WTC11 (cell line): Measurements from ENCODE around the gene COX19. TPM values are rescaled to one million over a fixed set of nuclear protein-coding genes. Genes with fewer than 3 reads are reported as not detected.

ENCODE experiments used
- ATAC-seq: fragments of 200-7000 bp; cut with Tn5 transposase; 2 replicates; pipeline ENCODE4 v1.10.0; 2021; ENCODE audit warnings: mild to moderate bottlenecking, moderate library complexity
- CTCF ChIA-PET: fragments of 300-600 bp; sonication (Branson Sonifier 250); formaldehyde crosslinking; loops from one replicate; lab custom pipeline; 2021; ENCODE audit warnings: antibody characterized with exemption; lab: Charles Lee
- POLR2A ChIA-PET: fragments of 350-600 bp; sonication (Branson Sonifier 250); formaldehyde crosslinking; loops from one replicate; lab custom pipeline; 2021; ENCODE audit warnings: antibody characterized with exemption; lab: Charles Lee
- DNase-seq: peaks from one replicate; pipeline ENCODE4 v3.0.0; 2021; ENCODE audit warnings: low spot score
- H3K27ac Mint-ChIP-seq: 2 replicates; pipeline ENCODE4 v1.8.0; 2021; ENCODE audit warnings: mixed read lengths
- H3K27me3 Mint-ChIP-seq: 2 replicates; pipeline ENCODE4 v1.8.0; 2021; ENCODE audit warnings: low read depth, mild to moderate bottlenecking, moderate library complexity, mixed read lengths
- H3K36me3 Mint-ChIP-seq: 2 replicates; pipeline ENCODE4 v1.8.0; 2021; ENCODE audit warnings: mixed read lengths
- H3K4me1 Mint-ChIP-seq: 2 replicates; pipeline ENCODE4 v1.8.0; 2022; ENCODE audit warnings: mixed read lengths
- H3K4me3 Mint-ChIP-seq: 2 replicates; pipeline ENCODE4 v1.8.0; 2021; ENCODE audit warnings: mild to moderate bottlenecking, moderate library complexity, mixed read lengths
- H3K9me3 Mint-ChIP-seq: 2 replicates; pipeline ENCODE4 v1.8.0; 2021; ENCODE audit warnings: mixed read lengths
- ATF2 ChIP-seq: sonication (generic); formaldehyde crosslinking; IDR thresholded peaks from 2 replicates; pipeline ENCODE4 v1.8.1; 2022; ENCODE audit warnings: low read depth, missing genetic modification reagents, borderline replicate concordance
- CDX4 ChIP-seq: fragments of 250-450 bp; sonication (Bioruptor Pico); IDR thresholded peaks from 2 replicates; pipeline ENCODE4 v1.9.0; 2021; ENCODE audit warnings: moderate library complexity, mild to moderate bottlenecking, inconsistent platforms, borderline replicate concordance
- ELF4 ChIP-seq: sonication (generic); formaldehyde crosslinking; IDR thresholded peaks from 2 replicates; pipeline ENCODE4 v1.8.1; 2022; ENCODE audit warnings: low read depth, mild to moderate bottlenecking, moderate library complexity, missing genetic modification reagents
- GTF2I ChIP-seq: fragments of 250-450 bp; sonication (Bioruptor Pico); conservative IDR thresholded peaks from 2 replicates; pipeline ENCODE4 v1.4.0; 2021; ENCODE audit warnings: mild to moderate bottlenecking
- MYBL2 ChIP-seq: sonication (generic); formaldehyde crosslinking; IDR thresholded peaks from 2 replicates; pipeline ENCODE4 v1.8.1; 2023; ENCODE audit warnings: mild to moderate bottlenecking, moderate library complexity, missing genetic modification reagents
- NFYB ChIP-seq: sonication (generic); formaldehyde crosslinking; conservative IDR thresholded peaks from 2 replicates; pipeline ENCODE4 v1.8.0; 2022; ENCODE audit warnings: low read depth, missing genetic modification reagents
- PRDM15 ChIP-seq: sonication (generic); formaldehyde crosslinking; IDR thresholded peaks from 2 replicates; pipeline ENCODE4 v1.8.0; 2022; ENCODE audit warnings: missing genetic modification reagents
- RORB ChIP-seq: fragments of 250-450 bp; sonication (Bioruptor Pico); IDR thresholded peaks from 2 replicates; pipeline ENCODE4 v1.9.0; 2021; ENCODE audit warnings: mild to moderate bottlenecking
- SMAD3 ChIP-seq: sonication (generic); formaldehyde crosslinking; IDR thresholded peaks from 2 replicates; pipeline ENCODE4 v1.8.0; 2022; ENCODE audit warnings: missing genetic modification reagents, mild to moderate bottlenecking, borderline replicate concordance
- STAT6 ChIP-seq: sonication (generic); formaldehyde crosslinking; conservative IDR thresholded peaks from 2 replicates; pipeline ENCODE4 v1.8.1; 2023; ENCODE audit warnings: mild to moderate bottlenecking, low read depth, missing genetic modification reagents, moderate library complexity
- USF2 ChIP-seq: sonication (generic); formaldehyde crosslinking; IDR thresholded peaks from 2 replicates; pipeline ENCODE4 v1.8.1; 2023; ENCODE audit warnings: mild to moderate bottlenecking, missing genetic modification reagents, moderate library complexity
- ZBTB21 ChIP-seq: sonication (generic); formaldehyde crosslinking; IDR thresholded peaks from 2 replicates; pipeline ENCODE4 v1.8.1; 2023; ENCODE audit warnings: mild to moderate bottlenecking, missing genetic modification reagents, borderline replicate concordance
- ZMAT4 ChIP-seq: fragments of 250-450 bp; sonication (Bioruptor Pico); IDR thresholded peaks from 2 replicates; pipeline ENCODE4 v1.9.0; 2021; ENCODE audit warnings: mild to moderate bottlenecking
- ZNF138 ChIP-seq: sonication (generic); formaldehyde crosslinking; conservative IDR thresholded peaks from 2 replicates; pipeline ENCODE4 v1.8.1; 2022; ENCODE audit warnings: mild to moderate bottlenecking, moderate library complexity, missing genetic modification reagents
- ZNF232 ChIP-seq: sonication (generic); formaldehyde crosslinking; IDR thresholded peaks from 2 replicates; pipeline ENCODE4 v1.8.0; 2022; ENCODE audit warnings: mild to moderate bottlenecking, missing genetic modification reagents
- ZNF281 ChIP-seq: sonication (generic); formaldehyde crosslinking; IDR thresholded peaks from 2 replicates; pipeline ENCODE4 v1.8.0; 2023; ENCODE audit warnings: mild to moderate bottlenecking, missing genetic modification reagents
- ZNF671 ChIP-seq: fragments of 250-450 bp; sonication (Bioruptor Pico); IDR thresholded peaks from 2 replicates; pipeline ENCODE4 v1.8.0; 2021; ENCODE audit warnings: mild to moderate bottlenecking
- total RNA-seq: library from RNA; stranded (reverse); gene quantifications from 3 replicates; pipeline ENCODE4 v1.2.3, GENCODE V29; 2021

The COX19 gene
- total RNA-seq, 1 experiment from 2014 or later: 13.2 TPM

GRCh38 chr7:1024331-1024841 lies 49.0 kb upstream of the COX19 start (continued):
- TF ChIP-seq ZMAT4 (no peak), NFYB (no peak), ZNF138 (CRISPR knock-in tag) (no peak), RORB (CRISPR knock-in tag) (no peak)

GRCh38 chr7:1022801-1023465 lies 47.6 kb upstream of the COX19 start:
- no peak for DNase-seq
- ChIA-PET CTCF (interaction anchor here (1.1 to 1.3 kb wide), 2 partner anchors 30 to 63 kb away, joined by 3 to 5 read pairs; no protein-coding TSS in a partner anchor), POLR2A (no interaction called here)
- Mint-ChIP-seq H3K9me3 (no peaks in the 10 kb centered on the region), H3K27me3 (no peaks in the 10 kb centered on the region), H3K27ac (no peak overlapping the region), H3K36me3 (peaks cover 3% of the 10 kb centered on the region; the same call in 1 of the 2 replicates), H3K4me3 (no peak overlapping the region)
- no peak for ATAC-seq
- TF ChIP-seq USF2 (CRISPR knock-in tag): no peak
- no peak for TF ChIP-seq ZBTB21 (CRISPR knock-in tag)
- no peak for TF ChIP-seq STAT6 (CRISPR knock-in tag)
- no peak for TF ChIP-seq SMAD3 (CRISPR knock-in tag)
- TF ChIP-seq, all 79 proteins: peak for 0
- H3K4me1 Mint-ChIP-seq: peaks cover 3% of the 10 kb centered on the region; the same call in 1 of the 2 replicates

- Mint-ChIP-seq H3K36me3 (peaks cover 3% of the 10 kb centered on the region; the same call in 1 of the 2 replicates), H3K4me1 (peaks cover 1% of the 10 kb centered on the region; the same call in 1 of the 2 replicates), H3K4me3 (no peak overlapping the region), H3K9me3 (no peaks in the 10 kb centered on the region), H3K27me3 (no peaks in the 10 kb centered on the region), H3K27ac (no peak overlapping the region)
- ChIA-PET CTCF (interaction anchor here (1.1 to 3.7 kb wide), 3 partner anchors 30 to 64 kb away, joined by 3 to 20 read pairs (median 5); no protein-coding TSS in a partner anchor), POLR2A (no interaction called here)
- DNase-seq (no peak), ATAC-seq (no peak)
- TF ChIP-seq RORB (CRISPR knock-in tag) (no peak), ZNF671 (CRISPR knock-in tag) (no peak), ELF4 (CRISPR knock-in tag) (no peak), MYBL2 (CRISPR knock-in tag) (no peak), GTF2I (CRISPR knock-in tag) (no peak), PRDM15 (CRISPR knock-in tag) (no peak), ATF2 (CRISPR knock-in tag) (no peak), ZNF232 (CRISPR knock-in tag) (no peak), ZNF281 (no peak), CDX4 (CRISPR knock-in tag) (no peak), ZNF138 (CRISPR knock-in tag) (no peak)
Observed at GRCh38 chr7:1022356-1022755, 47.0 kb upstream of the COX19 start.
